Stimulated activated CD8-positive, alpha-beta memory T cell treated with anti-CD3 and anti-CD28 coated beads, Interleukin-12 subunit alpha, Interleukin-12 subunit beta, amount 100 ng/mL, for 4 hours (primary cell): ENCODE measurements around the gene NUBPL.

Experiments
- DNase-seq: peaks from one replicate; pipeline ENCODE4 v3.0.0-alpha.2; 2020; ENCODE audit warnings: low read depth

The NUBPL gene, protein sequence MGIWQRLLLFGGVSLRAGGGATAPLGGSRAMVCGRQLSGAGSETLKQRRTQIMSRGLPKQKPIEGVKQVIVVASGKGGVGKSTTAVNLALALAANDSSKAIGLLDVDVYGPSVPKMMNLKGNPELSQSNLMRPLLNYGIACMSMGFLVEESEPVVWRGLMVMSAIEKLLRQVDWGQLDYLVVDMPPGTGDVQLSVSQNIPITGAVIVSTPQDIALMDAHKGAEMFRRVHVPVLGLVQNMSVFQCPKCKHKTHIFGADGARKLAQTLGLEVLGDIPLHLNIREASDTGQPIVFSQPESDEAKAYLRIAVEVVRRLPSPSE

GRCh38 chr14:31561155-31561846 is at the start of gene NUBPL:
TSS of gene NUBPL (plus strand) at chr14:31561404. CDS start at chr14:31561440, 36 bp downstream.
- peak; percentile 96 for DNase-seq

- DNase-seq = no peak
Observed at GRCh38 chr14:31527087-31527486, 34.1 kb upstream of the NUBPL start.

DNA sequence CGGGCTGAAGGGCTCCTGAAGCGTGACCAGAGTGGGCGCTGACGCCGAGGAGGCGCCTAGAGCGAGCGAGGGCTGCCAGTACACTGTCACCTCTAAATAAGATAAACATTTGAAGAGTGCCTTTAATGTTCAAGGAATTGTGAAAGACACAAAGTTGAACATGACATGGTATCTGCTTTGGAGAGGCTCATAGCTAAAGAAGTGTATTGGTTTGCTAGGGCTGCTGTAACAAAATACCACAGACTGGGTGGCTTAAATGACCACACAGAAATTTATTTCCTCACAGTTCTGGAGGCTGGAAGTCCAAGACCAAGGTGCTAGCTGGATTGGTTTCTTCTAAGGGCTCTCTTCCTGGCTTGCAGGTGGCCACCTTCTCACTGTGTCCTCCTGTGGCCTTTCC is 33.7 kb upstream of the NUBPL start:
- no peak for DNase-seq

DNA sequence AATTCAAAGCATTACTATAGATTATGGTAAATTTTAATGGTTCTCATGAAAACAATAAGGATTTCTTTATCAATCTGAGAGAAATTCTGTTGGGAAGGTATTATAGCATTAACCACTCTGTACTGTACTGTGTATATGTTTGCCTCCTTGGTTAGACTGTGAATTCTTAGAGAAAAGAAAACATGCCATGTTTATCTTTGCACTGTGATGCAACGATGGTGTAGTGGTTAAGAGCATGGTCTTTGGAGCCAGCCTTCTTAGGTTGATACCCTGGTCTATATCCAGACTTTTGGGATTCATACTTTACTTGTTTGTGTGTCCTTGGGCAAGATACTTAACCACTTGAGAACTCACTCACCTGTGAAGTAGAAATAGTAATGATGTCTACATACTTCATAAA is 32.2 kb upstream of the NUBPL start:
- DNase-seq = no peak

GRCh38 chr14:31530136-31530535 is 31.1 kb upstream of the NUBPL start:
- DNase-seq = no peak

GRCh38 chr14:31536201-31536960 is 24.8 kb upstream of the NUBPL start:
- DNase-seq = no peak

- no peak for DNase-seq
Observed at GRCh38 chr14:31541702-31542101, 19.5 kb upstream of the NUBPL start.

DNA sequence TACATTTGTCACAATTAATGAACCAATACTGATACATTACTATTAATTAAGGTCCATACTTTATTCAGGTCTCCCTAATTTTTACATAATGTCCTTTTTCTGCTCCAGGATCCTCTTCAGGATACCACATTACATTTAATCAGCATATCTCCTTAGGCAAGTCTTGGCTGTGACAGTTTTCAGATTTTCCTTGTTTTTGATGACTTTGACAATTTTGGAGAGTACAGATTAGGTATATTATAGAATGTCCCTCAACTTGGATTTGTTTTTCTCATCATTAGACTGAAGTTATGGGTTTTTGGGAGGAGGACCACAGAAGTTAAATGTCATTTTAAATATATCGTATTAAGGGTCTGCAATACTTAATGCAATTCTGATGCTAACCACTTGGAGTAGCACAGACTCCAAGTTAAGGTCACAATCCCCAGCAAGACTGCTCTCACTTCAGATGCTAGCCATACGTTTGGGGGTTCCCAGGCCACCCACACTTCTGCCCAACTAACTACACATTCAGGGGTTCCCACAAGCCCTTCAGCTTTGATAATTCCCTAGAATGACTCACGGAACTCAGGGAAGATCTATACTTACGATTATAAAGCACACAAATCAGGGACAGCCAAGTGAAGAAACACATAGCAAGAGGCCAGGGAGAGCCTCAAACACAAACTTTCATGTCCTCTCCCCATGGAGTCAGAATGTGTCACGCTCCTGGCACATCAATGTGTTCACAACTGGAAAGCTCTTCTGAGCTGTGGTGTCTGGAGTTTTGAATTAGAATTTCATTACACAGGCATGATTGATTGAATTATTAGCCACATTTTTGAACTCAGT is 17.0 kb upstream of the NUBPL start:
- no peak for DNase-seq

DNA sequence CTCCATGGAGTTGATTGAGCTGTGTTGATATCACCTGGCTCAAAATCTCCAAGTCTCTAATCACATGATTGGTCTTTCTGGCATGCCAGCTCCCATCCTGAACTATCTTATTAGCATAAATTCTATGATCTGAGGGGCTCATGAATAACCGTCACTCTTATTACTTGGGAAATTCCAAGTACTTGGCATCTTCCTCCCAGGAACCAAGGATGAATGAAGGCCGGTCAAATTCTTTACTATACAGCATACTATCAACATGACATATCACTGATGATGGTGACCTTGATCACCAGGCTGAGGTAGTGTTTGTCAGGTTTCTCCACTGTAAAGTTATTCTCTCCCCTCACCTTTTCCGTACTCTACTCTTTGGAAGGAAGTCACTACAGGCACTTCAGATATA is 16.4 kb upstream of the NUBPL start:
- DNase-seq = no peak

GRCh38 chr14:31545328-31545727 is 15.9 kb upstream of the NUBPL start:
- DNase-seq = no peak

DNA sequence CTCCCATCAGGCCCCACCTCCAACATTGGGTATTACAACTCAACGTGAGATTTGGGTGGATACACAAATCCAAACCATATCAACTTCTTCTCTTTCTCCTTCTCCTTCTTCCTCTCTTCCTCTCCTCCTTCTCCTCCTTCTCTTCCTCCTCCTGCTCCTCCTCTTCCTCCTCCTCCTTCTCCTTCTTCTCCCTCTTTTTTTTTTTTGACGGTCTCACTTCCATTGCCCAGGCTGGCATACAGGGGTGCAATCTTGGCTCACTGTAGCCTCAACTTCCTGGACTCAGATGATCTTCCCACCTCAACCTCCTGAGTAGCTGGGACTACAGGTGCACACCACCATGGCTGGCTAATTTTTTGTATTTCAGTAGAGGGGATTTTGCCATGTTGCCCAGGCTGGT is 11.4 kb upstream of the NUBPL start:
- no peak for DNase-seq

- no peak for DNase-seq
Observed at GRCh38 chr14:31550589-31550988, 10.6 kb upstream of the NUBPL start.

DNA sequence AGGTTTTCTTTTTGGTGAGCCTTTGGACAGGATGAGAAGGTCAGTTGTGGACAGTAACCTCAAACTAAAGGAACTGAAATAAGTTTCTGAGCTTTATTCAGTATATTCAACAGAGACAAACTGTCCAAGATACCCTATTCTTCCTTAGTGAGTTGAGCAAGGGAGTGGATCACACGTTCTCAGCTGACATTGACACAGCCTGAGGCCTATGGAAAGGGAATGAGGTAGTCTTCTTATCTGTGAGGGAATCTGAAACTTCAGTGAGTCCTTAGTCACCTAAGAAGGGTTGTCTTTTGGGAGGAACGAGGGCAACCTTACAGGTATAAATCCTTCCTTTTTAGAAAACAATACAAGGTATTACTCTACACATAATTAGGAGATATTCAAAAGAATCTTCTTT is 5.0 kb upstream of the NUBPL start:
- DNase-seq = no peak

DNA sequence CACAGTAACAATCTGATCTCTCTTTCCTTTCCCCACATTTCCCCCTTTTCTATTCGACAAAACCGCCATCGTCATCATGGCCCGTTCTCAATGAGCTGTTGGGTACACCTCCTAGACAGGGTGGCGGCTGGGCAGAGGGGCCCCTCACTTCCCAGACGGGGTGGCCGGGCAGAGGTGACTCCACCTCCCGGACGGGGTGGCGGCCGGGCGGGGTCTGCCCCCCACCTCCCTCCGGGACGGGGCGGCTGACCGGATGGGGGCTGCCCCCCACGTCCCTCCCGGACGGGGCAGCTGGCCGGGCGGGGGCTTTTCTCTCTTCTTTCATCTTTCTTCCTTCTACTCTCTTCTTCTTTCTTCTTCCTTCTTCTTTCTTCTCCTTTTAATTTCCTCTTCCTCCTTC is 1.3 kb upstream of the NUBPL start:
- no peak for DNase-seq

GRCh38 chr14:31560759-31561154 is 447 bp upstream of the NUBPL start:
- DNase-seq = no peak

GRCh38 chr14:31564194-31564593 is 3.0 kb downstream of the NUBPL start:
- no peak for DNase-seq

GRCh38 chr14:31566456-31566855 is 5.3 kb downstream of the NUBPL start:
- DNase-seq = no peak

DNA sequence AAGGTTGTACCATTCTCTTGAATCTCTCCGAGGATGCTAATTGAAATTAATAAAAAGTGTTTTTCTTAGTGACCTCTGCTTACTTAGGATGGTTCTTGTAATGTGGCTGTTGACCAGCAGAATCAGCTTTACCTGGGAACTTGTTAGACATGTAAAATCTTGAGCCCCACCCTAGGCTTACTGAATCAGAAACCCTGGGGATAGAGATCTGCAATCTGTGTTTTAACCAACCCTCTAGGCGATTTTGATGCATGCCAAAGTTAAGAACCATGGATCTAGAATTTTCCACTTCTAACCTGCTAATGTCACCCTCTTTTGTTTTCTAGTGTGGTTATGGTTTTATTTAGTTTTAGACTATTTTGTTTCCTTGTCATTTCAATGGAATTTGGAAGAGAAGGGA is 6.5 kb downstream of the NUBPL start:
- no peak for DNase-seq

DNA sequence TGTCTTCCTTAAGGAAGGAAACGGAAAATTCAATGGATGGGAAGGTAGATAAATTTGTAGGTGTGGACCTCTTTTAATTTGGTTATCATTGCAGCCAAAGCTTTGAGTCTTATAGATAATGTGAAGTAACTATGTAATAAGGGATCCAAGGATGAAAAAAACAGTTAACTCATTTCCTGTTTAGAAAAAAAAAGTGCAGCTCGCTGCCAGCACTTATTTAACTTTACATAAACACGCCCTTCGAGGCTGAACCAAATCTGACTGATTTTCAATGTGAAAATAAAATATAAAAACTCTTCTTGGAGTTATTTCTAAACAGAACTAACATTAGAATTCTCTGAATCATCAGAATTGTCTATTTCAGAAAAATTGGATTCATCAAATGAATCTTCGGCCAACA is 7.0 kb downstream of the NUBPL start:
- no peak for DNase-seq

DNA sequence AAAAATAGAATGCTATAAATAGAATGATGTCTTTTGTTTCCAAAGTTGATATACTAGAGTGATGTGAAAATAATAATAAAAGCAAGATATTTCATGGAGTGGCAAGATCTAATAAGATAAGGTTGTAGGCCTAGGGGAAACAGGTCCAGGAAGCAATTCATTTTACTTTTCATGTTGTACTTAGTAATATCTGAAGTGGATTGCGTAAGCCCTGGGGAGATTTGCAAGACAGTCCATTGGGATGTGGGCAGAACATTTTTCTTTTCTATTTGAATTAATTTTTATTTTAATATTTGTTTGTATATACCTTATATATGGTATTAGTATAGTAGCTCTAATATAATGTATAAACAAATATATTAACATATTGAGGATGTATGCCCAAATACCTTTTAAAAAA is 7.5 kb downstream of the NUBPL start:
- no peak for DNase-seq

- no peak for DNase-seq
Observed at GRCh38 chr14:31572955-31573354, 11.8 kb downstream of the NUBPL start.

DNA sequence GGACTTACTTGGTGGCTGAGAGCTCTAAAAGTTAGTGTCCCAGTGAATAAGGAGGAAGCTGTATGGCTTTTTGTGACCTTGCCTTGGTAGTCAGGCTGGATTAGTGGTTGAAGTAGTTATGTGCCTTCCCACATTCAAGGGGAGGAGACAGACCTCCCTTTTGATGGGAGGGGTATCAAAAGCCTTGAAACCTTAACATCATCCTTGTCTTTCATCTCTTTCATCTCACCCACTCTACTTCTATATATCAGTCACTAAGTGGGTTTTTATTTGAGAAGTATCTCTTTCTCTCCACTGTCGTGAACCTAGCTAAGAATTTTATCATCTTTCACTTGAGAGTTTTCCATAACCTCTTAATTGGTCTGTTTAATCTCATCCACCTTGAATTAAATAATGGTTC is 15.7 kb downstream of the NUBPL start:
- no peak for DNase-seq
